ENCODE data around the gene AHNAK2. TPM values are rescaled to one million over a fixed set of nuclear protein-coding genes. Genes with fewer than 3 reads are reported as not detected.

Gene AHNAK2
- total RNA-seq, 1 experiment from 2014 or later: 45.0 TPM

- no peak overlapping the region for H3K4me2 ChIP-seq (ENCODE audit: low read length)
- ChIA-PET RAD21 (ENCODE audit: low non-redundant PET in 1 of 2, low total read pairs in 2 of 2, uncharacterized antibody in 2 of 2, unreplicated experiment in 2 of 2) (no interaction called here), POLR2A (no interaction called here), CTCF (no interaction called here)
- intact Hi-C loops (cut with micrococcal nuclease): no loop called here
- H3K36me3 ChIP-seq (ENCODE audit: control insufficient read depth in 1 of 2, insufficient read depth in 2 of 2, low read length in 2 of 2): peaks cover 10 to 15% of the 10 kb centered on the region in 2 experiments; a peak in 3 of 4 replicates
- no peak overlapping the region for H2AFZ ChIP-seq (ENCODE audit: low read depth, low read length, poor library complexity, severe bottlenecking)
- no peak overlapping the region for H3K27ac ChIP-seq (ENCODE audit: low read depth, low read length)
- no peaks in the 10 kb centered on the region for H3K4me1 ChIP-seq (ENCODE audit: control insufficient read depth in 1 of 2, insufficient read depth in 2 of 2, low read length in 2 of 2)
- no peaks in the 10 kb centered on the region for H3K79me2 ChIP-seq (ENCODE audit: insufficient read depth, low read length)
- no TSS peak for BruUV-seq (replicated peaks)
- TF ChIP-seq, protein P1, sequence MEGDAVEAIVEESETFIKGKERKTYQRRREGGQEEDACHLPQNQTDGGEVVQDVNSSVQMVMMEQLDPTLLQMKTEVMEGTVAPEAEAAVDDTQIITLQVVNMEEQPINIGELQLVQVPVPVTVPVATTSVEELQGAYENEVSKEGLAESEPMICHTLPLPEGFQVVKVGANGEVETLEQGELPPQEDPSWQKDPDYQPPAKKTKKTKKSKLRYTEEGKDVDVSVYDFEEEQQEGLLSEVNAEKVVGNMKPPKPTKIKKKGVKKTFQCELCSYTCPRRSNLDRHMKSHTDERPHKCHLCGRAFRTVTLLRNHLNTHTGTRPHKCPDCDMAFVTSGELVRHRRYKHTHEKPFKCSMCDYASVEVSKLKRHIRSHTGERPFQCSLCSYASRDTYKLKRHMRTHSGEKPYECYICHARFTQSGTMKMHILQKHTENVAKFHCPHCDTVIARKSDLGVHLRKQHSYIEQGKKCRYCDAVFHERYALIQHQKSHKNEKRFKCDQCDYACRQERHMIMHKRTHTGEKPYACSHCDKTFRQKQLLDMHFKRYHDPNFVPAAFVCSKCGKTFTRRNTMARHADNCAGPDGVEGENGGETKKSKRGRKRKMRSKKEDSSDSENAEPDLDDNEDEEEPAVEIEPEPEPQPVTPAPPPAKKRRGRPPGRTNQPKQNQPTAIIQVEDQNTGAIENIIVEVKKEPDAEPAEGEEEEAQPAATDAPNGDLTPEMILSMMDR (IDR thresholded peaks at IDR 0.05 in 2 of 3, conservative IDR thresholded peaks at IDR 0.05 in 1 of 3; ENCODE audit: borderline replicate concordance in 1 of 3, insufficient read depth in 1 of 3, low read depth in 2 of 3, low read length in 2 of 3): no peak
- TF ChIP-seq YY1 (IDR thresholded peaks at IDR 0.05; ENCODE audit: extremely low read depth, insufficient replicate concordance, low read depth, low read length): no peak
- no peak for TF ChIP-seq POLR2A (IDR thresholded peaks at IDR 0.05; ENCODE audit: borderline replicate concordance, extremely low read depth, insufficient read depth, insufficient read length)
- no peak for TF ChIP-seq JUND (IDR thresholded peaks at IDR 0.05)
- no peak for TF ChIP-seq ZNF274 (IDR thresholded peaks at IDR 0.05; ENCODE audit: low read depth, low read length)
- no peak for TF ChIP-seq SP1 (IDR thresholded peaks at IDR 0.05; ENCODE audit: low read depth)
- TF ChIP-seq TCF7L2 (IDR thresholded peaks at IDR 0.05; ENCODE audit: borderline replicate concordance, extremely low read depth, insufficient read depth, insufficient read length): no peak
- TF ChIP-seq ZBTB33 (IDR thresholded peaks at IDR 0.05; ENCODE audit: extremely low read depth, insufficient replicate concordance, low read length): no peak
- no peak for TF ChIP-seq SIN3A (IDR thresholded peaks at IDR 0.05; ENCODE audit: low read depth)
- TF ChIP-seq CBX3 (IDR thresholded peaks at IDR 0.05; ENCODE audit: low read depth): no peak
- TF ChIP-seq SRF (IDR thresholded peaks at IDR 0.05; ENCODE audit: low read depth): no peak
- TF ChIP-seq CEBPB (IDR thresholded peaks at IDR 0.05; ENCODE audit: low read depth): no peak
- no peak for TF ChIP-seq EZH2phosphoT487 (IDR thresholded peaks at IDR 0.05; ENCODE audit: borderline replicate concordance)
- H3K9me2 ChIP-seq (ENCODE audit: insufficient read depth): no peaks in the 10 kb centered on the region
- H3K9ac ChIP-seq (ENCODE audit: low read length): no peak overlapping the region
- no peak overlapping the region for H3K4me3 ChIP-seq (replicated peaks in 1 of 2; ENCODE audit: low read depth in 1 of 2, low read length in 2 of 2)
- no peaks in the 10 kb centered on the region for H3K27me3 ChIP-seq (ENCODE audit: insufficient read depth, low read length)
- no peak for DNase-seq (ENCODE audit: low read depth, low spot score)
- no peaks in the 10 kb centered on the region for H3K9me3 ChIP-seq (ENCODE audit: control insufficient read depth in 1 of 2, insufficient read depth in 1 of 2, low read depth in 1 of 2, low read length in 2 of 2)
- ATAC-seq: no peak
- no peaks in the 10 kb centered on the region for H4K20me1 ChIP-seq (ENCODE audit: insufficient read depth)
Measured at GRCh38 chr14:104996032-104996431, 17.9 kb upstream of the AHNAK2 start.

Data from HCT116 (cell line).